ENCODE data around the gene WDR70.

- TF ChIP-seq POLR2AphosphoS5 (IDR thresholded peaks at IDR 0.05): no peak
- no peak for TF ChIP-seq CTCF (IDR thresholded peaks at IDR 0.05)
- no peak for TF ChIP-seq POLR2A (IDR thresholded peaks at IDR 0.05)
Measured at GRCh38 chr5:37727238-37727637, 348.1 kb downstream of the WDR70 start.

Data from suprapubic skin (tissue), 4 donors.